Fibroblast of lung (primary cell): ENCODE measurements around the gene ERBB2.
A peak's percentile ranks its signal among the peaks of the same experiment; 100 is the strongest.

ENCODE experiments used
- CTCF ChIP-seq, 2 donors: IDR thresholded peaks in 1 of 2; conservative IDR thresholded peaks in 1 of 2; 1 replicate in 1 of 2; 2 replicates in 1 of 2; pipeline ENCODE4 v1.5.1; 2011 to 2012; ENCODE audit warnings: low read length in 2 of 2, control low read depth in 1 of 2, inconsistent platforms in 1 of 2, low read depth in 1 of 2, mild to moderate bottlenecking in 1 of 2
- EZH2 ChIP-seq: IDR thresholded peaks from 2 replicates; pipeline ENCODE4 v1.5.1; 2012; ENCODE audit warnings: low read length, control low read depth, mild to moderate bottlenecking; ENCODE audit errors: missing control alignments

DNA sequence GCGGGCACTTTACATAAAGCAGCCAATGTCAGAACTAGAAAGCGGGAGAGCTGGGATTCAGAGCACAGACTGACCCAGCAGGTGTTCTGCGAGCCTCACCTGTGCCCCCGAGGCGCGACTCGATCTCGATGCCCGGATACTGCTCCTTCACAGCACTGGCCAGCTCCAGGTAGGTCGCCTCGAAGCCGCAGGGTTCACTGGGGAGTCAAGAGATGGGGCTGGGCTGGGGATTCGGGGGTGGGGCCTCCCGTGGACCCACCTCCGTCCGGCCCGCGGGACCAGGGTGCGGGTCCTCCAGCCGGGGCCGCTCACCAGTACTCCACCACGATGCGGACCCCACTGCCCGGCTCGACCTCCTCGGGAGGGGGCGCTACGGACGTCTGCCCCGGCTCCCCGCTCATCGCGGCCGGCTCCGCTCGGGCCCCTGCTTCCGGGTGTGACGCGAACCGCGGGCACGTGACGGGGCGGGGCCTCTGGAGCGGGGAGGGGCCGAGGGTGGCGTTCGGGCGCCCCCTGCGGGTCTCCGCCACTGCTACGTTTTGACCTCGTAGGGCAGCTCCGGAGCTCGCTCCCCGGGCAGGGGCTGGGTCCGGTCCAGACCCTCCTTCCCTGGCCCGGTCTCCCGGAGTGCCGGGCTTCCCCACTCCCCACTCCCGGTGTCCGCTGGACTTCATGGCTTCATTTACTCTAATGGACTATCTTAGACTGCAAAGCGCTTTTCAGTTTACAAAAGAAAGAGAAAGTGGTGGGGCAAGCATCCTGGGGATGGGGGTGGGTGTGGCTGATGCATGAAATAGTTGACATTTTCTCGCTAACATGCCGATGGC, 30.4 kb downstream of the ERBB2 start, which contains the start of gene MIEN1:
- TF ChIP-seq CTCF (conservative IDR thresholded peaks at IDR 0.05 in 1 of 2, IDR thresholded peaks at IDR 0.05 in 1 of 2; ENCODE audit: low read depth in 1 of 2, low read length in 2 of 2) (peak; percentile 67 to 69), EZH2 (no peak)
